ENCODE results near the gene ZDHHC14.
A peak's percentile ranks its signal among the peaks of the same experiment; 100 is the strongest.
"Not testable (repeated sequence)": the region's sequence is repeated elsewhere in the genome, so short reads cannot be mapped to it uniquely, and the experiment has no call there.

Gene ZDHHC14

GRCh38 chr6:157380779-157381561 is at the start of gene ZDHHC14:
ZDHHC14 (plus strand) TSS chr6:157381190.
- peak; percentile 66 for DNase-seq

GRCh38 chr6:157332813-157333212 is 48.2 kb upstream of the ZDHHC14 start:
- no peak for DNase-seq

- DNase-seq, result no peak
Measured at GRCh38 chr6:157333537-157333936, 47.5 kb upstream of the ZDHHC14 start.

GRCh38 chr6:157333956-157334355 is 47.0 kb upstream of the ZDHHC14 start:
- DNase-seq, result no peak

GRCh38 chr6:157335829-157336228 is 45.2 kb upstream of the ZDHHC14 start:
- DNase-seq, result no peak

GRCh38 chr6:157337276-157337675 is 43.7 kb upstream of the ZDHHC14 start:
- DNase-seq, result not testable (repeated sequence)

- DNase-seq, result no peak
Measured at GRCh38 chr6:157337751-157338150, 43.2 kb upstream of the ZDHHC14 start.

- no peak for DNase-seq
Measured at GRCh38 chr6:157339432-157339831, 41.6 kb upstream of the ZDHHC14 start.

- DNase-seq, result no peak
Measured at GRCh38 chr6:157343732-157344131, 37.3 kb upstream of the ZDHHC14 start.

GRCh38 chr6:157346373-157346772 is 34.6 kb upstream of the ZDHHC14 start:
- peak; percentile 19 for DNase-seq

- DNase-seq, result no peak
Measured at GRCh38 chr6:157358287-157358686, 22.7 kb upstream of the ZDHHC14 start.

GRCh38 chr6:157361886-157362285 is 19.1 kb upstream of the ZDHHC14 start:
- no peak for DNase-seq

- DNase-seq, result no peak
Measured at GRCh38 chr6:157364705-157365104, 16.3 kb upstream of the ZDHHC14 start.

GRCh38 chr6:157366648-157367047 is 14.3 kb upstream of the ZDHHC14 start:
- DNase-seq, result no peak

GRCh38 chr6:157368359-157369049 is 12.5 kb upstream of the ZDHHC14 start:
- DNase-seq, result no peak

- DNase-seq, result no peak
Measured at GRCh38 chr6:157370755-157371154, 10.2 kb upstream of the ZDHHC14 start.

GRCh38 chr6:157372501-157373280 is 8.3 kb upstream of the ZDHHC14 start:
- no peak for DNase-seq

- DNase-seq, result no peak
Measured at GRCh38 chr6:157374889-157375443, 6.0 kb upstream of the ZDHHC14 start.

- no peak for DNase-seq
Measured at GRCh38 chr6:157376241-157376640, 4.7 kb upstream of the ZDHHC14 start.

- peak; percentile 88 for DNase-seq
Measured at GRCh38 chr6:157376706-157377230, 4.2 kb upstream of the ZDHHC14 start.

GRCh38 chr6:157379656-157380457 is 1.1 kb upstream of the ZDHHC14 start:
- DNase-seq, result peak; percentile 92

- DNase-seq, result no peak
Measured at GRCh38 chr6:157380458-157380778, 572 bp upstream of the ZDHHC14 start.
